HCT116 (cell line): ENCODE measurements around the gene CAMKMT. TPM values are rescaled to one million over a fixed set of nuclear protein-coding genes. Genes with fewer than 3 reads are reported as not detected.

Experiments used
- ATAC-seq: fragments of 200-7000 bp; cut with Tn5 transposase; 2 replicates; pipeline ENCODE4 v1.9.1; 2020; ENCODE audit warnings: mild to moderate bottlenecking, moderate library complexity
- BruUV-seq: library from RNA; stranded (reverse); fragments of 400-500 nt; replicated peaks from 2 replicates; lab custom pipeline; 2021; lab: Mats Ljungman, UMichigan
- CTCF ChIA-PET: fragments of 300-600 bp; sonication (Branson Sonifier 250); formaldehyde crosslinking; loops from one replicate; lab custom pipeline; 2021; ENCODE audit warnings: antibody characterized with exemption; lab: Charles Lee
- POLR2A ChIA-PET: fragments of 300-600, 350-600 bp; sonication (Branson Sonifier 250); formaldehyde crosslinking; loops from one replicate; lab custom pipeline; 2021; ENCODE audit warnings: antibody characterized with exemption; lab: Charles Lee
- RAD21 ChIA-PET, 2 experiments: fragments of 300-600 bp; sonication (Branson Sonifier 250); formaldehyde crosslinking; loops; one replicate each; lab custom pipeline; 2023; ENCODE audit warnings: low total read pairs in 2 of 2; ENCODE audit not compliant: uncharacterized antibody in 2 of 2, unreplicated experiment in 2 of 2, low non-redundant PET in 1 of 2; lab: Charles Lee
- DNase-seq: peaks from one replicate; pipeline ENCODE4 v3.0.0-alpha.2; 2010; ENCODE audit warnings: low read depth, low spot score
- H2AFZ ChIP-seq: fragments of 200-600 bp; shearing (Covaris generic), sonication (generic); 2 replicates; pipeline ENCODE4 v1.6.1; 2017; ENCODE audit warnings: low read depth, mixed run types, mixed read lengths, antibody characterized with exemption, low read length; ENCODE audit not compliant: poor library complexity, severe bottlenecking
- H3K27ac ChIP-seq: 2 replicates; pipeline ENCODE4 v1.5.1; 2012; ENCODE audit warnings: low read depth, low read length
- H3K27me3 ChIP-seq: fragments of 200-600 bp; sonication (generic); 2 replicates; pipeline ENCODE4 v1.6.1; 2016; ENCODE audit warnings: mixed run types, low read length, mixed read lengths; ENCODE audit not compliant: insufficient read depth
- H3K36me3 ChIP-seq, 2 experiments: fragments of 200-500 bp in 1 of 2; fragments of 200-600 bp in 1 of 2; sonication (Bioruptor generic) in 1 of 2; sonication (generic) in 1 of 2; 2 replicates each; pipeline versions ENCODE4 v1.5.1 to v1.6.1; 2014 to 2016; ENCODE audit warnings: low read length in 2 of 2, inconsistent platforms in 1 of 2, mixed read lengths in 1 of 2, mixed run types in 1 of 2; ENCODE audit not compliant: insufficient read depth in 2 of 2, control insufficient read depth in 1 of 2
- H3K4me1 ChIP-seq, 2 experiments: fragments of 200-600 bp in 1 of 2; sonication (generic) in 1 of 2; 2 replicates each; pipeline versions ENCODE4 v1.5.1 to v1.6.1; 2012 to 2017; ENCODE audit warnings: low read length in 2 of 2, inconsistent platforms in 1 of 2, mild to moderate bottlenecking in 1 of 2, mixed read lengths in 1 of 2, mixed run types in 1 of 2, moderate library complexity in 1 of 2; ENCODE audit not compliant: insufficient read depth in 2 of 2, control insufficient read depth in 1 of 2
- H3K4me2 ChIP-seq: fragments of 200-600 bp; sonication (generic); 2 replicates; pipeline ENCODE4 v1.6.1; 2017; ENCODE audit warnings: mixed run types, low read length, mixed read lengths
- H3K4me3 ChIP-seq, 2 experiments: fragments of 200-600 bp in 1 of 2; sonication (generic) in 1 of 2; replicated peaks in 1 of 2; 2 replicates each; pipeline ENCODE4 v1.5.1; 2011 to 2016; ENCODE audit warnings: low read length in 2 of 2, control low read depth in 1 of 2, low read depth in 1 of 2, mild to moderate bottlenecking in 1 of 2, mixed read lengths in 1 of 2, mixed run types in 1 of 2
- H3K79me2 ChIP-seq: fragments of 200-600 bp; sonication (generic); 2 replicates; pipeline ENCODE4 v1.6.1; 2017; ENCODE audit warnings: mild to moderate bottlenecking, mixed run types, low read length, moderate library complexity, mixed read lengths; ENCODE audit not compliant: insufficient read depth
- H3K9ac ChIP-seq: fragments of 200-600 bp; sonication (generic); 2 replicates; pipeline ENCODE4 v1.6.1; 2016; ENCODE audit warnings: low read length, mixed read lengths
- H3K9me2 ChIP-seq: fragments of 200-600 bp; sonication (generic), shearing (Covaris generic); 2 replicates; pipeline ENCODE4 v1.6.1; 2017; ENCODE audit warnings: mixed run types, mild to moderate bottlenecking, moderate library complexity; ENCODE audit not compliant: insufficient read depth
- H3K9me3 ChIP-seq, 2 experiments: fragments of 200-500 bp in 1 of 2; fragments of 200-600 bp in 1 of 2; sonication (Bioruptor generic) in 1 of 2; sonication (generic) in 1 of 2; 2 replicates each; pipeline ENCODE4 v1.6.1; 2014 to 2017; ENCODE audit warnings: low read length in 2 of 2, mixed read lengths in 2 of 2, inconsistent platforms in 1 of 2, low read depth in 1 of 2, mild to moderate bottlenecking in 1 of 2, mixed run types in 1 of 2, moderate library complexity in 1 of 2; ENCODE audit not compliant: control insufficient read depth in 1 of 2, insufficient read depth in 1 of 2
- H4K20me1 ChIP-seq: fragments of 200-600 bp; sonication (generic), shearing (Covaris generic); 2 replicates; pipeline ENCODE4 v1.6.1; 2017; ENCODE audit warnings: mixed run types, mild to moderate bottlenecking, moderate library complexity; ENCODE audit not compliant: insufficient read depth
- ATF3 ChIP-seq: IDR thresholded peaks from 2 replicates; pipeline ENCODE4 v1.6.1; 2012
- CBX3 ChIP-seq: IDR thresholded peaks from 2 replicates; pipeline ENCODE4 v1.6.1; 2012; ENCODE audit warnings: low read depth
- CEBPB ChIP-seq: IDR thresholded peaks from 2 replicates; pipeline ENCODE4 v1.6.1; 2012; ENCODE audit warnings: low read depth
- EGR1 ChIP-seq: IDR thresholded peaks from 2 replicates; pipeline ENCODE4 v1.6.1; 2012; ENCODE audit warnings: low read depth
- ELF1 ChIP-seq: IDR thresholded peaks from 2 replicates; pipeline ENCODE4 v1.6.1; 2012; ENCODE audit warnings: low read depth, borderline replicate concordance
- FOSL1 ChIP-seq: IDR thresholded peaks from 2 replicates; pipeline ENCODE4 v1.6.1; 2012; ENCODE audit warnings: low read depth
- JUND ChIP-seq: IDR thresholded peaks from 2 replicates; pipeline ENCODE4 v1.6.1; 2012
- POLR2AphosphoS5 ChIP-seq: IDR thresholded peaks from 2 replicates; pipeline ENCODE4 v1.6.1; 2011; ENCODE audit warnings: mild to moderate bottlenecking, low read depth, low read length, moderate library complexity
- RAD21 ChIP-seq: IDR thresholded peaks from 2 replicates; pipeline ENCODE4 v1.6.1; 2012; ENCODE audit warnings: low read depth, mild to moderate bottlenecking
- SIN3A ChIP-seq: IDR thresholded peaks from 2 replicates; pipeline ENCODE4 v1.6.1; 2012; ENCODE audit warnings: low read depth
- SP1 ChIP-seq: IDR thresholded peaks from 2 replicates; pipeline ENCODE4 v1.6.1; 2012; ENCODE audit warnings: low read depth
- TCF7L2 ChIP-seq: IDR thresholded peaks from 2 replicates; pipeline ENCODE4 v1.7.0; 2011; ENCODE audit warnings: borderline replicate concordance, inconsistent platforms; ENCODE audit not compliant: insufficient read depth, insufficient read length; ENCODE audit errors: extremely low read depth
- YY1 ChIP-seq: IDR thresholded peaks from 2 replicates; pipeline ENCODE4 v1.6.1; 2011; ENCODE audit warnings: low read length, low read depth, moderate library complexity, mild to moderate bottlenecking; ENCODE audit not compliant: insufficient replicate concordance; ENCODE audit errors: extremely low read depth
- ZBTB33 ChIP-seq: IDR thresholded peaks from 2 replicates; pipeline ENCODE4 v1.6.1; 2011; ENCODE audit warnings: mild to moderate bottlenecking, low read length, moderate library complexity; ENCODE audit not compliant: insufficient replicate concordance; ENCODE audit errors: extremely low read depth
- intact Hi-C: fragments of 100-400 bp; cut with micrococcal nuclease; formaldehyde crosslinking; loops from 2 replicates; pipeline ENCODE4 v1.10.0; 2022
- total RNA-seq: library from RNA; stranded (reverse); gene quantifications from one replicate; pipeline ENCODE4 v1.2.1, GENCODE V29; 2021; ENCODE audit not compliant: unreplicated experiment
- TF ChIP-seq, protein P1 (sequence below), 3 experiments: fragments of 200-600 bp in 1 of 3; sonication (generic) in 1 of 3; IDR thresholded peaks in 2 of 3; conservative IDR thresholded peaks in 1 of 3; 2 replicates each; pipeline ENCODE4 v1.5.1; 2012 to 2017; ENCODE audit warnings: low read depth in 2 of 3, low read length in 2 of 3, antibody characterized with exemption in 1 of 3, borderline replicate concordance in 1 of 3, control low read depth in 1 of 3, mild to moderate bottlenecking in 1 of 3, mixed read lengths in 1 of 3, mixed run types in 1 of 3, moderate library complexity in 1 of 3; ENCODE audit not compliant: insufficient read depth in 1 of 3
- TF ChIP-seq, protein P2 (sequence below): IDR thresholded peaks from 2 replicates; pipeline ENCODE4 v1.6.1; 2012; ENCODE audit warnings: low read depth

Gene CAMKMT
- total RNA-seq, 1 experiment from 2014 or later: 10.6 TPM

- Histone ChIP-seq H3K79me2 (no peaks in the 10 kb centered on the region), H4K20me1 (no peaks in the 10 kb centered on the region), H3K9me3 (no peaks in the 10 kb centered on the region), H3K27me3 (no peaks in the 10 kb centered on the region), H3K4me2 (no peak overlapping the region), H3K27ac (no peak overlapping the region), H3K9ac (no peak overlapping the region), H3K4me1 (no peaks in the 10 kb centered on the region), H3K4me3 (no peak overlapping the region), H2AFZ (no peak overlapping the region), H3K36me3 (no peaks in the 10 kb centered on the region), H3K9me2 (no peaks in the 10 kb centered on the region)
- TF ChIP-seq, protein P1, sequence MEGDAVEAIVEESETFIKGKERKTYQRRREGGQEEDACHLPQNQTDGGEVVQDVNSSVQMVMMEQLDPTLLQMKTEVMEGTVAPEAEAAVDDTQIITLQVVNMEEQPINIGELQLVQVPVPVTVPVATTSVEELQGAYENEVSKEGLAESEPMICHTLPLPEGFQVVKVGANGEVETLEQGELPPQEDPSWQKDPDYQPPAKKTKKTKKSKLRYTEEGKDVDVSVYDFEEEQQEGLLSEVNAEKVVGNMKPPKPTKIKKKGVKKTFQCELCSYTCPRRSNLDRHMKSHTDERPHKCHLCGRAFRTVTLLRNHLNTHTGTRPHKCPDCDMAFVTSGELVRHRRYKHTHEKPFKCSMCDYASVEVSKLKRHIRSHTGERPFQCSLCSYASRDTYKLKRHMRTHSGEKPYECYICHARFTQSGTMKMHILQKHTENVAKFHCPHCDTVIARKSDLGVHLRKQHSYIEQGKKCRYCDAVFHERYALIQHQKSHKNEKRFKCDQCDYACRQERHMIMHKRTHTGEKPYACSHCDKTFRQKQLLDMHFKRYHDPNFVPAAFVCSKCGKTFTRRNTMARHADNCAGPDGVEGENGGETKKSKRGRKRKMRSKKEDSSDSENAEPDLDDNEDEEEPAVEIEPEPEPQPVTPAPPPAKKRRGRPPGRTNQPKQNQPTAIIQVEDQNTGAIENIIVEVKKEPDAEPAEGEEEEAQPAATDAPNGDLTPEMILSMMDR (IDR thresholded peaks at IDR 0.05 in 2 of 3, conservative IDR thresholded peaks at IDR 0.05 in 1 of 3; ENCODE audit: borderline replicate concordance in 1 of 3, insufficient read depth in 1 of 3, low read depth in 2 of 3, low read length in 2 of 3): no peak
- no peak for TF ChIP-seq YY1
- TF ChIP-seq FOSL1: no peak
- TF ChIP-seq ZBTB33: no peak
- TF ChIP-seq SIN3A: no peak
- TF ChIP-seq CEBPB: no peak
- TF ChIP-seq TCF7L2: no peak
- TF ChIP-seq EGR1: no peak
- TF ChIP-seq RAD21: no peak
- TF ChIP-seq, protein P2, sequence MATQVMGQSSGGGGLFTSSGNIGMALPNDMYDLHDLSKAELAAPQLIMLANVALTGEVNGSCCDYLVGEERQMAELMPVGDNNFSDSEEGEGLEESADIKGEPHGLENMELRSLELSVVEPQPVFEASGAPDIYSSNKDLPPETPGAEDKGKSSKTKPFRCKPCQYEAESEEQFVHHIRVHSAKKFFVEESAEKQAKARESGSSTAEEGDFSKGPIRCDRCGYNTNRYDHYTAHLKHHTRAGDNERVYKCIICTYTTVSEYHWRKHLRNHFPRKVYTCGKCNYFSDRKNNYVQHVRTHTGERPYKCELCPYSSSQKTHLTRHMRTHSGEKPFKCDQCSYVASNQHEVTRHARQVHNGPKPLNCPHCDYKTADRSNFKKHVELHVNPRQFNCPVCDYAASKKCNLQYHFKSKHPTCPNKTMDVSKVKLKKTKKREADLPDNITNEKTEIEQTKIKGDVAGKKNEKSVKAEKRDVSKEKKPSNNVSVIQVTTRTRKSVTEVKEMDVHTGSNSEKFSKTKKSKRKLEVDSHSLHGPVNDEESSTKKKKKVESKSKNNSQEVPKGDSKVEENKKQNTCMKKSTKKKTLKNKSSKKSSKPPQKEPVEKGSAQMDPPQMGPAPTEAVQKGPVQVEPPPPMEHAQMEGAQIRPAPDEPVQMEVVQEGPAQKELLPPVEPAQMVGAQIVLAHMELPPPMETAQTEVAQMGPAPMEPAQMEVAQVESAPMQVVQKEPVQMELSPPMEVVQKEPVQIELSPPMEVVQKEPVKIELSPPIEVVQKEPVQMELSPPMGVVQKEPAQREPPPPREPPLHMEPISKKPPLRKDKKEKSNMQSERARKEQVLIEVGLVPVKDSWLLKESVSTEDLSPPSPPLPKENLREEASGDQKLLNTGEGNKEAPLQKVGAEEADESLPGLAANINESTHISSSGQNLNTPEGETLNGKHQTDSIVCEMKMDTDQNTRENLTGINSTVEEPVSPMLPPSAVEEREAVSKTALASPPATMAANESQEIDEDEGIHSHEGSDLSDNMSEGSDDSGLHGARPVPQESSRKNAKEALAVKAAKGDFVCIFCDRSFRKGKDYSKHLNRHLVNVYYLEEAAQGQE: no peak
- no peak for TF ChIP-seq ATF3
- TF ChIP-seq ELF1: no peak
- no peak for TF ChIP-seq SP1
- TF ChIP-seq POLR2AphosphoS5: no peak
- TF ChIP-seq JUND: no peak
- TF ChIP-seq CBX3: no peak
- intact Hi-C loops: loop anchor here (1.0 kb wide), 1 partner anchor 154 kb away; no protein-coding TSS in a partner anchor
- ChIA-PET POLR2A (interaction anchor here (1.4 kb wide), 1 partner anchor 18 kb away, joined by 3 read pairs; no protein-coding TSS in a partner anchor), RAD21 (interaction anchor here in 1 of 2 experiments (0.7 kb wide), 1 partner anchor 8 kb away, joined by 3 read pairs; no protein-coding TSS in a partner anchor), CTCF (interaction anchor here (1.0 to 2.0 kb wide), 8 partner anchors 17 to 394 kb away, joined by 3 to 7 read pairs (median 4); no protein-coding TSS in a partner anchor)
- DNase-seq (no peak), ATAC-seq (no peak)
- BruUV-seq: no TSS peak
Observed at GRCh38 chr2:44560941-44561340, 199.2 kb downstream of the CAMKMT start.
